ENCODE data around the gene DHCR24.

Gene DHCR24

DNA sequence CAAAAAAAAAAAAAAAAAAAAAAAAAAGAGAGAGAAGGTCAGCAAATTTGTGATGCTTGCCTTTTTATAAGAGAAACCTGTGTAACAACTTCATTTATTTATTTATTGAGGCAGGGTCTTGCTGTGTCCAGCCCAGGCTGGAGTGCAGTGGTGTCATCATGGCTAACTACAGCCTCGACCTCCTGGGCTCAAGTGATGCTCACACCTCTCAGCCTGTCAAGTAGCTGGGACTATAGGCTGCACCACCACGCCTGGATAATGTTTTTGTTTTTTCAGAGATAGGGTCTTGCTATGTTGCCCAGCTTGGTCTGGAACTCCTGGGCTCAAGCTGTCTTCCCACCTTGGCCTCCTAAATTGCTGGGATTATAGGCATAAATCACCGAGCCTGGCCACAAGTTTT is 42.4 kb downstream of the DHCR24 start:
- DNase-seq = no peak

GRCh38 chr1:54843449-54843848 is 43.5 kb downstream of the DHCR24 start:
- DNase-seq = no peak

GRCh38 chr1:54842963-54843362 is 44.0 kb downstream of the DHCR24 start:
- DNase-seq = no peak

DNA sequence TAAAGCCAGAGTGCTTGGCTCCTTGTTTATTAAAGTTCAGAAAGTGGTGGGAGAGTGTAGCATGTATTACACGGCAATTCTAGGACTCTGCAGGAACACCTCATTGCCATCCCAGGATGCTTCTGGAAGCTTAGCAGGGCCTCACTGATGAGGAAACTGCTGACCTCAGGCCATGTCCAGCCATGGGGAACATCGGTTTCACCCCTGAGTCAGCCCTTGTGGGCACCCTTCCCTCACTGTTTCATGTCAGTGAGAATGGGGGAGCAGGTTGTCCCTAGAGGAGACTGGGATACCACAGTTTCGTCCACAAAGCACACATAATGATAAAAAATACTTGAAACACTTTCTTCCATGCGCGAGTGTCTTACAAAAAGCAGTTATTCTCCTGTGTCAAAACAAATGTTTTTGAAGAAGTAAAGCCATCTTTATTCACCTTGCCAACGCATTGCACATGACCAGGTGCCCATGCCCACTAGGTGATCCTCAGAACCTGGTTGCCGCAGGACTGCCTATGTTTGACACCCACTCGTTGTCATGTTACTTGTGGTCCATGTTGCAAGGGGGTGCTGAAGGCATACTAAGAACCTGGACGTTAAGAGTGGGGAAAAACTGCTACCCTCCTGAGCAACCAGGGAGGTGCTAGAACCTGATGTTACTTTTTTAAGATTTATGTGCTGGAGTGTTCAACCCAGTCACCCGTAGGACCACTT is 44.6 kb downstream of the DHCR24 start:
- DNase-seq = no peak

GRCh38 chr1:54839824-54840223 is 47.2 kb downstream of the DHCR24 start:
- DNase-seq = no peak

GRCh38 chr1:54838565-54839180 is 48.3 kb downstream of the DHCR24 start:
- DNase-seq = no peak

DNA sequence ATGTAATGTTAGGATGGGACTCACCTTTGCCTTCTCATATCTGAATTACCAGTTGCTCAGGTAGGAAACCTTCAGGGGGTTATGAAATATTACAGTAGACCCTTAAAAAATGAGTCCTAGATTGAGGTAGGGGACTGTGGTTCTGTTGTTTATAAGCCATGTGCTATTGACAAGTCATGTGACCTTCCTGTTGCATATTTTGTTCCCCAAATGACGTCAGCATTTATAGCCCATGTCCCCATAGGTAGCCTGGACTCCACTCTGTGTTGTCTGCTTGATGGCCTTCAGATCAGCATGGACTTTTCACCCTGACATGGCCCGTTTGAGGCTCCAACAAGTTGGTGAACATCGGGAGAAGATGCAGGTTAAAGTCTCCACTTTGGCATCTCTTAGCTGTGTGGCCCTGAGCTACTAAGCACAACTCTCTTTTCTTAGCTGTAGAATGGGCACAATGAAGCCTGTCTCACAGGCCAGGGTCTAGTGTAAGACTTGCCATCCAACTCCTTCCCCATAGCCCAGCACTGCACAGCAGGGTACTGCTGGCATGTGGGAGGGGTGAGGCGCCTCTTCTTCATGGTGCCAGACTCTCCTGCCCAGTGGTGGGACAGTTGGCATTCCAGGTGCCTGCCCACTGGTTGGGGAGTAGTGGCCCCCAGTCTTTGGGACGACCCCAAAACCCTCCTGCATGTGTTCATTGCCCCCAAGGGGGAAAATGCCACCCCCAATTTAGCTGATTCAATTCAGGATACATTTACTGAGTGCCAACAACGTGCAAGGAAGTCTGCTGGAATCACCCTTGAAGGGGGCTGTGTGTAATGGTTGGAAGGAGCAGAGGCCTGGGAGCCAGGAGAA is 49.8 kb downstream of the DHCR24 start:
- no peak for DNase-seq

- DNase-seq = no peak
Observed at GRCh38 chr1:54836594-54836993, 50.4 kb downstream of the DHCR24 start.

DNA sequence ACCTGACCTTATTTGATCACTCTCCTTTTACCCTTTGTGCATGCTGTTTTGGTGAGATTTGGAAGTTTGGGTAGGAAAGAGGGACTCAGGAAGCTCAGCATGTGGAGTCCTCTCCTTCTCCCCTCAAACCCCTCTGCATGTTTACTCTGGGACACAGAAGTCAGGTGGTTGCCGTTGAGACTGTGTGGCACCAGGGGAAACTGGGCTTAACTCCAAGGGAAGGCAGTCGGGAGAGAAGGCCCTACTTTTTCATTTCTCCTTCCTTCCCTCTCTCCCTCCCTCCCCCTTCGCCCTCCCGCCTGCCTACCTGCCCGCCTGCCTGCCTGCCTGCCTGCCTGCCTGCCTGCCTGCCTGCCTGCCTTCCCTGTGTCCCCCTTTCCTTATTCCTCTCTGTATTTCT is 51.0 kb downstream of the DHCR24 start:
- DNase-seq = no peak

GRCh38 chr1:54835131-54835898 is 51.7 kb downstream of the DHCR24 start:
- no peak for DNase-seq

DNA sequence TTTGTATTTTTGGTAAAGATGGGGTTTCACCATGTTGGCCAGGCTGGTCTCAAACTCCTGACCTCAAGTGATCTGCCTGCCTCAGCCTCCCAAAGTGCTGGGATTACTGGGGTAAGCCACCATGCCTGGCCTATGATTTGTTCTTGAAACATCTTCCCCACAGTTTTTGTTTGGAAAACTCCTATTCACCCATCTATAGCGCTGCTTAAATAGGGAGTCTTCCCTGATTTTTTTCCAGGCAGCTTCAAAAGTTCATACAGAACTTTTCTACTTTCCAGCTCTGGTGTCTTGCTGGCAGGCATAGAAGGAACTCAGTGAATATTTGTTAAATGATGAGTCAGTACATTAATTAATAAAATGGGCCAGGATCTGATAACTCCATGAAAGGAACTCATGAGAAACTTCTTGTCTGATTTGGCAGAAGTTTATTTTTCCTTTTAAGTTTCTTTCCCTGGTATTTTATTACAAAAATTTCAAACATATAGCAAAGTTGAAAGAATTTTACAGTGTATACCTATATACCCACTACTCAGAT is 52.9 kb downstream of the DHCR24 start:
- no peak for DNase-seq

- DNase-seq = no peak
Observed at GRCh38 chr1:54833121-54833520, 53.9 kb downstream of the DHCR24 start.

GRCh38 chr1:54826226-54826816 is 60.7 kb downstream of the DHCR24 start:
- no peak for DNase-seq

- DNase-seq = no peak
Observed at GRCh38 chr1:54825696-54826095, 61.3 kb downstream of the DHCR24 start.

- no peak for DNase-seq
Observed at GRCh38 chr1:54823670-54824069, 63.3 kb downstream of the DHCR24 start.

- no peak for DNase-seq
Observed at GRCh38 chr1:54819733-54820132, 67.3 kb downstream of the DHCR24 start.

GRCh38 chr1:54819195-54819536 is 67.8 kb downstream of the DHCR24 start:
- DNase-seq = no peak

- DNase-seq = no peak
Observed at GRCh38 chr1:54818461-54819194, 68.4 kb downstream of the DHCR24 start.

GRCh38 chr1:54816951-54817350 is 70.0 kb downstream of the DHCR24 start:
- DNase-seq = no peak

DNA sequence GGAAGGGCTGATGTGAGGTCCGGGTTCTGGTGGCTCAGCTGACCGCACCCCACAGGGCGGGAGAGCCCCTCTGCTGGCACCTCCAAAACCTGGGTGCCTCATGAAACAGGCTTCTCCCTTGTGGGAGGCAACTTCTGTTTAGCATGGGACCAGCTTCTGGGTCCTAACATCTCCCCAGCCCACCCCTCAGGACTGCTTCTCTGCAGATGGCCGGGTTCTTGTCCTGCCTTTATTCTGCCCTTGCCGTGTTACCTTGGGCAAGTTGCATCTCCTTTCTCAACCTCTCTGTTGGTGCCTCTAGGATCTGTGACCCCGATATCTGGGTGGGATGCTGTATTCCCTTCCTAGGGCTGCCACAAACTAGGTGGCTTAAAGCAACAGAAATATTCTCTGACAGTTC is 70.9 kb downstream of the DHCR24 start:
- no peak for DNase-seq

DNA sequence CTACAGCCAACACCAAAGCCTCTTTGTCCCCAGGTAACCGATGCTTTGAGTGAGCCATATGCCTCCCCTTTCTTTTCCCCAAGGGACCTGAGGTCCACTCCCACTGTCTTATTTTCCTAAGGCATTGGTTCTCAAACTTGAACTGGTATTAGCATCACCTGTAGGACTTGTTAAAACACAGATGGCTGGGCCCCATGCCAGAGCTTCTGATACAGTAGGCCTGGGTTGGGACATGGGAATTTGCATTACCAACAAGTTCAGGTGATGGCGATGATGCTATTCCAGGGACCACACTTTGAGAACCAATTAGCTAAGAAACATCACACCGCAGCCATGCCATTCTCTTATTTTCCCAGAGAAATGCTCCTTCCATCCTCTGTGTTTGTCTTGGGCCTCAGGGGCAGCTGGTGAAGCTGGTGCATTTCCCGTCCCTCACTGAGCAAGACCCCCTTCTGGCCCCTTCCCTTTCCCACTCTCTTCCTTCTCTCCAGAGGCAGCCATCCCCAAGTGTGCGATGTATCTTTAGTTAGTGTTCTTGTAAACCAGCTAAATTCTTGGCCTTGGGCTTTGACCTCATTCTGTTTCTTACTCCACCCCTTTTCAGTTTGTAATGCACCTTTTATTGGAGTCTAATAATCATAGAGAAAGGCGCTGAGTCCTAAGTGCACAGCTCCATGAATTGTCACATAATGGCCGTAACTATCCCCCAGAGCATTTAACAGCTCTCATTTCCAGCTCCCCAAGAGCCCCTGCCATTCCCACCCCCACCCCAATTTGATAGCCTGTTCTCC is 71.7 kb downstream of the DHCR24 start:
- no peak for DNase-seq

All from CD4-positive, alpha-beta T cell treated with Interleukin-6 for 4 hours (primary cell).